GM12875 (cell line): ENCODE data around the gene CSTPP1.
A peak's percentile ranks its signal among the peaks of the same experiment; 100 is the strongest.

Experiments used
- H3K4me3 ChIP-seq: one replicate; pipeline ENCODE4 v1.5.1; 2011; ENCODE audit warnings: low read depth, low read length, control low read depth
- CTCF ChIP-seq: IDR thresholded peaks from 2 replicates; pipeline ENCODE4 v1.5.1; 2011; ENCODE audit warnings: low read depth, mild to moderate bottlenecking, control low read depth, inconsistent platforms, low read length, moderate library complexity, borderline replicate concordance; ENCODE audit not compliant: insufficient read depth

Gene CSTPP1, protein sequence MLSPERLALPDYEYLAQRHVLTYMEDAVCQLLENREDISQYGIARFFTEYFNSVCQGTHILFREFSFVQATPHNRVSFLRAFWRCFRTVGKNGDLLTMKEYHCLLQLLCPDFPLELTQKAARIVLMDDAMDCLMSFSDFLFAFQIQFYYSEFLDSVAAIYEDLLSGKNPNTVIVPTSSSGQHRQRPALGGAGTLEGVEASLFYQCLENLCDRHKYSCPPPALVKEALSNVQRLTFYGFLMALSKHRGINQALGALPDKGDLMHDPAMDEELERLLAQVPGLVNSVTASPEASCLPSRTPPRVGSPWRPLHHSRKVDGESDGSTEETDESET

GRCh38 chr11:46936138-46937110 is at the start of gene CSTPP1:
CSTPP1 (plus strand) TSS chr11:46936761; CDS start chr11:46936806, 45 bp downstream.
- peak within 1 kb of the TSS; percentile 60 for H3K4me3 ChIP-seq
- TF ChIP-seq CTCF, result no peak

DNA sequence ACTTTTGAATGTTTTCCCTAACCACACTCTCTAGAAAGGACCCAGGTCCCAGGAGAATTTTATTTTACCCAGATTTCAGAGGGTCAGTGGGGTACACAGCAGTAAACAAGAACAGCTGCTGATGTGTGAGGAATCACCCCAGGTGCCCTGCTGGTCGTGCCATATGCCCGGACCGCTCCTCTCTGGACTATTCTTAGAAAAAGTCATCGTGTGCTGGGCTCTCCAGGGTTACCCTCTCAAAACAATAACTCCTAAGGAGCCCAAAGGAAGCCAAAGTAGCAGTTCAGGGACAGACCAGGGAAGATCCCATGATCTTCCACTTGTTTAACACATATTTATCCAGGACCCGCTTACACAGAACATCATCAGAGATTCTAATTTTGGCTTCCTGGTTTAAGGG is 47.9 kb upstream of the CSTPP1 start:
- no peak for TF ChIP-seq CTCF
- H3K4me3 ChIP-seq, result no peak overlapping the region

DNA sequence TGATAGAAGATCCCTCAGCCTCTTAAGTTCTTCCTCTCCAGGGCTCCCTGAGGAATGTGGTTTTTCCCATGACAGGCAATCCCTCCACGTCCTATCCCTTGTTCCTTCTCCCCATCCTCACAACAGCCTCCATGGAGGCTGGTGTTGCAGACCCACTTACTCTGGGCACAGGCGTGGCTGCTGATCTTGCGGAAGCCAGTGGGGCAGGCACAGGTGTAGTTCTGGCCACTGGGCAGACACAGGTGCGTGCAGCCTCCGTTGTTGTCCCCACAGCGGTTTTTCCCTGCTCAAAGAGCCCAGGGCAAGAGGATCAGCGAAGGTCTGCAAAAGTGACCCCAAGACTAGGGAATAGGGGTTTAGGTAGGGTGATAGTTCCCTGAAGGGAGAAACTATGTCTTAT is 47.3 kb upstream of the CSTPP1 start:
- TF ChIP-seq CTCF, result no peak
- H3K4me3 ChIP-seq, result no peak overlapping the region

- no peak overlapping the region for H3K4me3 ChIP-seq
- TF ChIP-seq CTCF, result peak; percentile 78
Measured at GRCh38 chr11:46889689-46890475, 46.7 kb upstream of the CSTPP1 start.

- H3K4me3 ChIP-seq, result no peak overlapping the region
- no peak for TF ChIP-seq CTCF
Measured at GRCh38 chr11:46890665-46891064, 45.9 kb upstream of the CSTPP1 start.

DNA sequence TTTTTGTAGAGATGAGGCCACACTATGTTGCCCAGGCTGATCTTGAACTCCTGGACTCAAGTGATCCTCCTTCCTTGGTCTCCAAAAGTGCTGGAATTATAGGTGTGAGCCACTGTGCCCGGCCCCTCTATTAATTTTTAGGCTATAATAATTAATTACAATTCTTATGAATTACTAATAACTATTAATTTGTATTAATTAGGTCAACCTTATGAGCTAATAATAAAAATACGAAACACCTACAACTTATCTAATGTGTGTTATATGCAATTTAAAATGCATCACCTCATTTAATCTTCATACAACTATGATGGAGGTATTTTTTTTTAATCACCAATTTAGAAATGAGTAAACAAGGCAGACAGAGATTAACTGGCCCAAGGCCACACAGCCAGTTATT is 44.5 kb upstream of the CSTPP1 start:
- TF ChIP-seq CTCF, result no peak
- H3K4me3 ChIP-seq, result no peak overlapping the region
